HepG2 (cell line): ENCODE measurements around the gene BTBD17. TPM values are rescaled to one million over a fixed set of nuclear protein-coding genes. Genes with fewer than 3 reads are reported as not detected.

ENCODE experiments used
- CC2D1A ChIP-seq: sonication (generic); formaldehyde crosslinking; IDR thresholded peaks from 2 replicates; pipeline ENCODE4 v1.8.1; 2023; ENCODE audit warnings: mild to moderate bottlenecking, missing genetic modification reagents
- EHMT2 ChIP-seq: fragments of 200-600 bp; sonication (generic); IDR thresholded peaks from 2 replicates; pipeline ENCODE4 v1.7.0; 2017; ENCODE audit warnings: antibody characterized with exemption, low read depth, low read length, borderline replicate concordance
- MBNL3 ChIP-seq: fragments of 250-450 bp; sonication (Bioruptor Pico); conservative IDR thresholded peaks from 2 replicates; pipeline ENCODE4 v1.8.0; 2022; ENCODE audit warnings: mild to moderate bottlenecking, inconsistent platforms
- MYNN ChIP-seq: sonication (generic); formaldehyde crosslinking; IDR thresholded peaks from 2 replicates; pipeline ENCODE4 v1.4.0; 2020; ENCODE audit warnings: mild to moderate bottlenecking, low read depth, missing genetic modification reagents
- RARA ChIP-seq: IDR thresholded peaks from 2 replicates; pipeline ENCODE4 v1.6.1; 2016; ENCODE audit warnings: missing genetic modification reagents, missing compliant biosample characterization
- SRSF4 ChIP-seq: fragments of 200-400 bp; formaldehyde crosslinking; IDR thresholded peaks from one replicate; pipeline ENCODE4 v1.6.1; 2018; ENCODE audit warnings: mild to moderate bottlenecking, low read depth, low read length, moderate library complexity; ENCODE audit not compliant: poor library complexity, severe bottlenecking
- ZBTB20 ChIP-seq: sonication (generic); formaldehyde crosslinking; IDR thresholded peaks from 2 replicates; pipeline ENCODE4 v1.8.1; 2023; ENCODE audit warnings: missing genetic modification reagents, low read depth, mild to moderate bottlenecking, borderline replicate concordance
- ZNF143 ChIP-seq: sonication (generic); formaldehyde crosslinking; IDR thresholded peaks from 2 replicates; pipeline ENCODE4 v1.4.0; 2020; ENCODE audit warnings: missing genetic modification reagents
- ZNF3 ChIP-seq: IDR thresholded peaks from 2 replicates; pipeline ENCODE4 v1.7.0; 2017; ENCODE audit warnings: inconsistent platforms
- ZNF468 ChIP-seq: sonication (generic); formaldehyde crosslinking; IDR thresholded peaks from 2 replicates; pipeline ENCODE4 v1.8.0; 2022; ENCODE audit warnings: mild to moderate bottlenecking, moderate library complexity, missing genetic modification reagents
- ZSCAN9 ChIP-seq: IDR thresholded peaks from 2 replicates; pipeline ENCODE4 v1.6.1; 2016; ENCODE audit warnings: borderline replicate concordance
- polyA plus RNA-seq, 8 experiments: library from polyadenylated mRNA; depleted of rRNA in 3 of 8; stranded (reverse) in 7 of 8; unstranded in 1 of 8; fragments of >200 nt; fragmentation: Illumina TruSeq in 4 of 8; extraction: Trizol in 4 of 8; gene quantifications; 2 replicates each; pipeline versions ENCODE4 v1.2.1 to v1.2.3, GENCODE V29; 2011 to 2016; ENCODE audit warnings: low read depth in 4 of 8, missing spikeins in 1 of 8, mixed read lengths in 1 of 8; ENCODE audit not compliant: insufficient read depth in 1 of 8
- total RNA-seq, 5 experiments: library from RNA; depleted of rRNA; stranded (reverse); fragments of >200 nt; fragmentation: Illumina TruSeq; extraction: Trizol; gene quantifications; 2 replicates each; pipeline ENCODE4 v1.2.3, GENCODE V29; 2016; ENCODE audit warnings: low read depth in 1 of 5
- TF ChIP-seq, protein P1 (sequence below), 2 experiments: sonication (generic) in 1 of 2; formaldehyde crosslinking in 1 of 2; IDR thresholded peaks; 2 replicates each; pipeline versions ENCODE4 v1.5.1 to v1.6.1; 2011 to 2020; ENCODE audit warnings: borderline replicate concordance in 1 of 2, low read depth in 1 of 2, low read length in 1 of 2, mild to moderate bottlenecking in 1 of 2, missing genetic modification reagents in 1 of 2, moderate library complexity in 1 of 2
- TF ChIP-seq, protein P2 (sequence below), 2 experiments: fragments of 450-650 bp in 1 of 2; sonication (generic) in 1 of 2; formaldehyde crosslinking; IDR thresholded peaks; 2 replicates each; pipeline versions ENCODE4 v1.5.0 to v1.8.0; 2020 to 2022; ENCODE audit warnings: mild to moderate bottlenecking in 1 of 2, missing genetic modification reagents in 1 of 2
- TF ChIP-seq, protein P3 (sequence below): sonication (generic); formaldehyde crosslinking; IDR thresholded peaks from 2 replicates; pipeline ENCODE4 v1.4.0; 2020; ENCODE audit warnings: missing genetic modification reagents
- TF ChIP-seq, protein P4 (sequence below): sonication (generic); formaldehyde crosslinking; IDR thresholded peaks from 2 replicates; pipeline ENCODE4 v1.4.0; 2020; ENCODE audit warnings: missing genetic modification reagents
- TF ChIP-seq, protein P5 (sequence below): fragments of 450-650 bp; IDR thresholded peaks from 2 replicates; pipeline ENCODE4 v1.6.1; 2017

The BTBD17 gene
- total and polyA plus RNA-seq, 2 of the 13 experiments (the other 11 are each of a cell fraction or from before 2014, with no cell fraction given): not detected

DNA sequence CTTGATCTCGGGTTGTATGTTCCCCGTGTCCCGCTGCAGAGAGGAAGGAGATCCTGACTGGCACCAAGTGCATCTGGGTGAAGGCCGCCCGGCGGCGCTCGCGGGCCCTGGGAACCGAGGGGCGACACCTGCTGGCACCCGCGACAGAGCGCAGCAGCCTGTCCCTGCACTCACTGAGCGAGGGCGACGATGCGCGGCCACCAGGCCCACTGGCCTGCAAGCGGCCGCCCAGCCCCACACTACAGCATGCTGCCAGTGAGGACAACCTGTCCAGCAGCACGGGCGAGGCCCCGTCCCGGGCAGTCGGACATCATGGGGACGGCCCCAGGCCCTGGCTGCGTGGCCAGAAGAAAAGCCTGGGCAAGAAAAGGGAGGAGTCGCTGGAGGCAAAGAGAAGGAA is 7.5 kb downstream of the BTBD17 start (continued):
- TF ChIP-seq, protein P1, sequence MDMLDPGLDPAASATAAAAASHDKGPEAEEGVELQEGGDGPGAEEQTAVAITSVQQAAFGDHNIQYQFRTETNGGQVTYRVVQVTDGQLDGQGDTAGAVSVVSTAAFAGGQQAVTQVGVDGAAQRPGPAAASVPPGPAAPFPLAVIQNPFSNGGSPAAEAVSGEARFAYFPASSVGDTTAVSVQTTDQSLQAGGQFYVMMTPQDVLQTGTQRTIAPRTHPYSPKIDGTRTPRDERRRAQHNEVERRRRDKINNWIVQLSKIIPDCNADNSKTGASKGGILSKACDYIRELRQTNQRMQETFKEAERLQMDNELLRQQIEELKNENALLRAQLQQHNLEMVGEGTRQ (IDR thresholded peaks at IDR 0.05; ENCODE audit: low read depth, low read length): no peak
- TF ChIP-seq, protein P1 (CRISPR knock-in tag; IDR thresholded peaks at IDR 0.05; ENCODE audit: borderline replicate concordance): no peak
- no peak for TF ChIP-seq MYNN (CRISPR knock-in tag)
- TF ChIP-seq ZNF143 (CRISPR knock-in tag): no peak
- TF ChIP-seq EHMT2: no peak
- no peak for TF ChIP-seq RARA (CRISPR knock-in tag)
- TF ChIP-seq ZNF468 (CRISPR knock-in tag): no peak
- TF ChIP-seq ZBTB20 (CRISPR knock-in tag): no peak
- TF ChIP-seq, protein P2, sequence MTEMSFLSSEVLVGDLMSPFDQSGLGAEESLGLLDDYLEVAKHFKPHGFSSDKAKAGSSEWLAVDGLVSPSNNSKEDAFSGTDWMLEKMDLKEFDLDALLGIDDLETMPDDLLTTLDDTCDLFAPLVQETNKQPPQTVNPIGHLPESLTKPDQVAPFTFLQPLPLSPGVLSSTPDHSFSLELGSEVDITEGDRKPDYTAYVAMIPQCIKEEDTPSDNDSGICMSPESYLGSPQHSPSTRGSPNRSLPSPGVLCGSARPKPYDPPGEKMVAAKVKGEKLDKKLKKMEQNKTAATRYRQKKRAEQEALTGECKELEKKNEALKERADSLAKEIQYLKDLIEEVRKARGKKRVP (CRISPR knock-in tag; IDR thresholded peaks at IDR 0.05): no peak
- TF ChIP-seq, protein P3, sequence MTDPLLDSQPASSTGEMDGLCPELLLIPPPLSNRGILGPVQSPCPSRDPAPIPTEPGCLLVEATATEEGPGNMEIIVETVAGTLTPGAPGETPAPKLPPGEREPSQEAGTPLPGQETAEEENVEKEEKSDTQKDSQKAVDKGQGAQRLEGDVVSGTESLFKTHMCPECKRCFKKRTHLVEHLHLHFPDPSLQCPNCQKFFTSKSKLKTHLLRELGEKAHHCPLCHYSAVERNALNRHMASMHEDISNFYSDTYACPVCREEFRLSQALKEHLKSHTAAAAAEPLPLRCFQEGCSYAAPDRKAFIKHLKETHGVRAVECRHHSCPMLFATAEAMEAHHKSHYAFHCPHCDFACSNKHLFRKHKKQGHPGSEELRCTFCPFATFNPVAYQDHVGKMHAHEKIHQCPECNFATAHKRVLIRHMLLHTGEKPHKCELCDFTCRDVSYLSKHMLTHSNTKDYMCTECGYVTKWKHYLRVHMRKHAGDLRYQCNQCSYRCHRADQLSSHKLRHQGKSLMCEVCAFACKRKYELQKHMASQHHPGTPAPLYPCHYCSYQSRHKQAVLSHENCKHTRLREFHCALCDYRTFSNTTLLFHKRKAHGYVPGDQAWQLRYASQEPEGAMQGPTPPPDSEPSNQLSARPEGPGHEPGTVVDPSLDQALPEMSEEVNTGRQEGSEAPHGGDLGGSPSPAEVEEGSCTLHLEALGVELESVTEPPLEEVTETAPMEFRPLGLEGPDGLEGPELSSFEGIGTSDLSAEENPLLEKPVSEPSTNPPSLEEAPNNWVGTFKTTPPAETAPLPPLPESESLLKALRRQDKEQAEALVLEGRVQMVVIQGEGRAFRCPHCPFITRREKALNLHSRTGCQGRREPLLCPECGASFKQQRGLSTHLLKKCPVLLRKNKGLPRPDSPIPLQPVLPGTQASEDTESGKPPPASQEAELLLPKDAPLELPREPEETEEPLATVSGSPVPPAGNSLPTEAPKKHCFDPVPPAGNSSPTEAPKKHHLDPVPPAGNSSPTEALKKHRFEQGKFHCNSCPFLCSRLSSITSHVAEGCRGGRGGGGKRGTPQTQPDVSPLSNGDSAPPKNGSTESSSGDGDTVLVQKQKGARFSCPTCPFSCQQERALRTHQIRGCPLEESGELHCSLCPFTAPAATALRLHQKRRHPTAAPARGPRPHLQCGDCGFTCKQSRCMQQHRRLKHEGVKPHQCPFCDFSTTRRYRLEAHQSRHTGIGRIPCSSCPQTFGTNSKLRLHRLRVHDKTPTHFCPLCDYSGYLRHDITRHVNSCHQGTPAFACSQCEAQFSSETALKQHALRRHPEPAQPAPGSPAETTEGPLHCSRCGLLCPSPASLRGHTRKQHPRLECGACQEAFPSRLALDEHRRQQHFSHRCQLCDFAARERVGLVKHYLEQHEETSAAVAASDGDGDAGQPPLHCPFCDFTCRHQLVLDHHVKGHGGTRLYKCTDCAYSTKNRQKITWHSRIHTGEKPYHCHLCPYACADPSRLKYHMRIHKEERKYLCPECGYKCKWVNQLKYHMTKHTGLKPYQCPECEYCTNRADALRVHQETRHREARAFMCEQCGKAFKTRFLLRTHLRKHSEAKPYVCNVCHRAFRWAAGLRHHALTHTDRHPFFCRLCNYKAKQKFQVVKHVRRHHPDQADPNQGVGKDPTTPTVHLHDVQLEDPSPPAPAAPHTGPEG: no peak
- TF ChIP-seq SRSF4: no peak
- TF ChIP-seq CC2D1A (CRISPR knock-in tag): 0 out of 2 replicates have a peak, but pooled peaks have one; percentile 45
- TF ChIP-seq MBNL3: no peak
- no peak for TF ChIP-seq ZNF3 (CRISPR knock-in tag)
- TF ChIP-seq, protein P4, sequence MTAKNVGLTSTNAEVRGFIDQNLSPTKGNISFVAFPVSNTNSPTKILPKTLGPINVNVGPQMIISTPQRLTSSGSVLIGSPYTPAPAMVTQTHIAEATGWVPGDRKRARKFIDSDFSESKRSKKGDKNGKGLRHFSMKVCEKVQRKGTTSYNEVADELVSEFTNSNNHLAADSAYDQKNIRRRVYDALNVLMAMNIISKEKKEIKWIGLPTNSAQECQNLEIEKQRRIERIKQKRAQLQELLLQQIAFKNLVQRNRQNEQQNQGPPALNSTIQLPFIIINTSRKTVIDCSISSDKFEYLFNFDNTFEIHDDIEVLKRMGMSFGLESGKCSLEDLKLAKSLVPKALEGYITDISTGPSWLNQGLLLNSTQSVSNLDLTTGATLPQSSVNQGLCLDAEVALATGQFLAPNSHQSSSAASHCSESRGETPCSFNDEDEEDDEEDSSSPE (CRISPR knock-in tag): no peak
- TF ChIP-seq, protein P5, sequence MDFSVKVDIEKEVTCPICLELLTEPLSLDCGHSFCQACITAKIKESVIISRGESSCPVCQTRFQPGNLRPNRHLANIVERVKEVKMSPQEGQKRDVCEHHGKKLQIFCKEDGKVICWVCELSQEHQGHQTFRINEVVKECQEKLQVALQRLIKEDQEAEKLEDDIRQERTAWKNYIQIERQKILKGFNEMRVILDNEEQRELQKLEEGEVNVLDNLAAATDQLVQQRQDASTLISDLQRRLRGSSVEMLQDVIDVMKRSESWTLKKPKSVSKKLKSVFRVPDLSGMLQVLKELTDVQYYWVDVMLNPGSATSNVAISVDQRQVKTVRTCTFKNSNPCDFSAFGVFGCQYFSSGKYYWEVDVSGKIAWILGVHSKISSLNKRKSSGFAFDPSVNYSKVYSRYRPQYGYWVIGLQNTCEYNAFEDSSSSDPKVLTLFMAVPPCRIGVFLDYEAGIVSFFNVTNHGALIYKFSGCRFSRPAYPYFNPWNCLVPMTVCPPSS: no peak
- 0 out of 2 replicates have a peak, but pooled peaks have one; percentile 44 for TF ChIP-seq ZSCAN9 (CRISPR knock-in tag)
